HCT116 (cell line): ENCODE data around the gene RPL29. TPM values are rescaled to one million over a fixed set of nuclear protein-coding genes. Genes with fewer than 3 reads are reported as not detected.
A peak's percentile ranks its signal among the peaks of the same experiment; 100 is the strongest.

Experiments
- ATAC-seq: fragments of 200-7000 bp; cut with Tn5 transposase; 2 replicates; pipeline ENCODE4 v1.9.1; 2020; ENCODE audit warnings: mild to moderate bottlenecking, moderate library complexity
- BruUV-seq: library from RNA; stranded (reverse); fragments of 400-500 nt; replicated peaks from 2 replicates; lab custom pipeline; 2021; lab: Mats Ljungman, UMichigan
- CTCF ChIA-PET: fragments of 300-600 bp; sonication (Branson Sonifier 250); formaldehyde crosslinking; loops from one replicate; lab custom pipeline; 2021; ENCODE audit warnings: antibody characterized with exemption; lab: Charles Lee
- POLR2A ChIA-PET: fragments of 300-600, 350-600 bp; sonication (Branson Sonifier 250); formaldehyde crosslinking; loops from one replicate; lab custom pipeline; 2021; ENCODE audit warnings: antibody characterized with exemption; lab: Charles Lee
- RAD21 ChIA-PET, 2 experiments: fragments of 300-600 bp; sonication (Branson Sonifier 250); formaldehyde crosslinking; loops; one replicate each; lab custom pipeline; 2023; ENCODE audit warnings: low total read pairs in 2 of 2; ENCODE audit not compliant: uncharacterized antibody in 2 of 2, unreplicated experiment in 2 of 2, low non-redundant PET in 1 of 2; lab: Charles Lee
- DNase-seq: peaks from one replicate; pipeline ENCODE4 v3.0.0-alpha.2; 2010; ENCODE audit warnings: low read depth, low spot score
- H2AFZ ChIP-seq: fragments of 200-600 bp; shearing (Covaris generic), sonication (generic); 2 replicates; pipeline ENCODE4 v1.6.1; 2017; ENCODE audit warnings: low read depth, mixed run types, mixed read lengths, antibody characterized with exemption, low read length; ENCODE audit not compliant: poor library complexity, severe bottlenecking
- H3K27ac ChIP-seq: 2 replicates; pipeline ENCODE4 v1.5.1; 2012; ENCODE audit warnings: low read depth, low read length
- H3K27me3 ChIP-seq: fragments of 200-600 bp; sonication (generic); 2 replicates; pipeline ENCODE4 v1.6.1; 2016; ENCODE audit warnings: mixed run types, low read length, mixed read lengths; ENCODE audit not compliant: insufficient read depth
- H3K36me3 ChIP-seq, 2 experiments: fragments of 200-500 bp in 1 of 2; fragments of 200-600 bp in 1 of 2; sonication (Bioruptor generic) in 1 of 2; sonication (generic) in 1 of 2; 2 replicates each; pipeline versions ENCODE4 v1.5.1 to v1.6.1; 2014 to 2016; ENCODE audit warnings: low read length in 2 of 2, inconsistent platforms in 1 of 2, mixed read lengths in 1 of 2, mixed run types in 1 of 2; ENCODE audit not compliant: insufficient read depth in 2 of 2, control insufficient read depth in 1 of 2
- H3K4me1 ChIP-seq, 2 experiments: fragments of 200-600 bp in 1 of 2; sonication (generic) in 1 of 2; 2 replicates each; pipeline versions ENCODE4 v1.5.1 to v1.6.1; 2012 to 2017; ENCODE audit warnings: low read length in 2 of 2, inconsistent platforms in 1 of 2, mild to moderate bottlenecking in 1 of 2, mixed read lengths in 1 of 2, mixed run types in 1 of 2, moderate library complexity in 1 of 2; ENCODE audit not compliant: insufficient read depth in 2 of 2, control insufficient read depth in 1 of 2
- H3K4me2 ChIP-seq: fragments of 200-600 bp; sonication (generic); 2 replicates; pipeline ENCODE4 v1.6.1; 2017; ENCODE audit warnings: mixed run types, low read length, mixed read lengths
- H3K4me3 ChIP-seq, 2 experiments: fragments of 200-600 bp in 1 of 2; sonication (generic) in 1 of 2; replicated peaks in 1 of 2; 2 replicates each; pipeline ENCODE4 v1.5.1; 2011 to 2016; ENCODE audit warnings: low read length in 2 of 2, control low read depth in 1 of 2, low read depth in 1 of 2, mild to moderate bottlenecking in 1 of 2, mixed read lengths in 1 of 2, mixed run types in 1 of 2
- H3K79me2 ChIP-seq: fragments of 200-600 bp; sonication (generic); 2 replicates; pipeline ENCODE4 v1.6.1; 2017; ENCODE audit warnings: mild to moderate bottlenecking, mixed run types, low read length, moderate library complexity, mixed read lengths; ENCODE audit not compliant: insufficient read depth
- H3K9ac ChIP-seq: fragments of 200-600 bp; sonication (generic); 2 replicates; pipeline ENCODE4 v1.6.1; 2016; ENCODE audit warnings: low read length, mixed read lengths
- H3K9me2 ChIP-seq: fragments of 200-600 bp; sonication (generic), shearing (Covaris generic); 2 replicates; pipeline ENCODE4 v1.6.1; 2017; ENCODE audit warnings: mixed run types, mild to moderate bottlenecking, moderate library complexity; ENCODE audit not compliant: insufficient read depth
- H3K9me3 ChIP-seq, 2 experiments: fragments of 200-500 bp in 1 of 2; fragments of 200-600 bp in 1 of 2; sonication (Bioruptor generic) in 1 of 2; sonication (generic) in 1 of 2; 2 replicates each; pipeline ENCODE4 v1.6.1; 2014 to 2017; ENCODE audit warnings: low read length in 2 of 2, mixed read lengths in 2 of 2, inconsistent platforms in 1 of 2, low read depth in 1 of 2, mild to moderate bottlenecking in 1 of 2, mixed run types in 1 of 2, moderate library complexity in 1 of 2; ENCODE audit not compliant: control insufficient read depth in 1 of 2, insufficient read depth in 1 of 2
- H4K20me1 ChIP-seq: fragments of 200-600 bp; sonication (generic), shearing (Covaris generic); 2 replicates; pipeline ENCODE4 v1.6.1; 2017; ENCODE audit warnings: mixed run types, mild to moderate bottlenecking, moderate library complexity; ENCODE audit not compliant: insufficient read depth
- CBX3 ChIP-seq: IDR thresholded peaks from 2 replicates; pipeline ENCODE4 v1.6.1; 2012; ENCODE audit warnings: low read depth
- CEBPB ChIP-seq: IDR thresholded peaks from 2 replicates; pipeline ENCODE4 v1.6.1; 2012; ENCODE audit warnings: low read depth
- EGR1 ChIP-seq: IDR thresholded peaks from 2 replicates; pipeline ENCODE4 v1.6.1; 2012; ENCODE audit warnings: low read depth
- ELF1 ChIP-seq: IDR thresholded peaks from 2 replicates; pipeline ENCODE4 v1.6.1; 2012; ENCODE audit warnings: low read depth, borderline replicate concordance
- EZH2 ChIP-seq: fragments of 200-600 bp; sonication (generic); IDR thresholded peaks from 2 replicates; pipeline ENCODE4 v1.6.1; 2017; ENCODE audit warnings: antibody characterized with exemption, mixed run types
- EZH2phosphoT487 ChIP-seq: fragments of 200-600 bp; IDR thresholded peaks from 2 replicates; pipeline ENCODE4 v1.6.1; 2018; ENCODE audit warnings: antibody characterized with exemption, borderline replicate concordance
- FOSL1 ChIP-seq: IDR thresholded peaks from 2 replicates; pipeline ENCODE4 v1.6.1; 2012; ENCODE audit warnings: low read depth
- JUND ChIP-seq: IDR thresholded peaks from 2 replicates; pipeline ENCODE4 v1.6.1; 2012
- POLR2A ChIP-seq: IDR thresholded peaks from 2 replicates; pipeline ENCODE4 v1.7.0; 2011; ENCODE audit warnings: borderline replicate concordance; ENCODE audit not compliant: insufficient read depth, insufficient read length; ENCODE audit errors: extremely low read depth
- RAD21 ChIP-seq: IDR thresholded peaks from 2 replicates; pipeline ENCODE4 v1.6.1; 2012; ENCODE audit warnings: low read depth, mild to moderate bottlenecking
- SRF ChIP-seq: IDR thresholded peaks from 2 replicates; pipeline ENCODE4 v1.6.1; 2012; ENCODE audit warnings: low read depth
- TCF7L2 ChIP-seq: IDR thresholded peaks from 2 replicates; pipeline ENCODE4 v1.7.0; 2011; ENCODE audit warnings: borderline replicate concordance, inconsistent platforms; ENCODE audit not compliant: insufficient read depth, insufficient read length; ENCODE audit errors: extremely low read depth
- YY1 ChIP-seq: IDR thresholded peaks from 2 replicates; pipeline ENCODE4 v1.6.1; 2011; ENCODE audit warnings: low read length, low read depth, moderate library complexity, mild to moderate bottlenecking; ENCODE audit not compliant: insufficient replicate concordance; ENCODE audit errors: extremely low read depth
- ZFX ChIP-seq: fragments of 450-650 bp; IDR thresholded peaks from 2 replicates; pipeline ENCODE4 v1.6.1; 2017
- intact Hi-C: fragments of 100-400 bp; cut with micrococcal nuclease; formaldehyde crosslinking; loops from 2 replicates; pipeline ENCODE4 v1.10.0; 2022
- total RNA-seq: library from RNA; stranded (reverse); gene quantifications from one replicate; pipeline ENCODE4 v1.2.1, GENCODE V29; 2021; ENCODE audit not compliant: unreplicated experiment
- TF ChIP-seq, protein P1 (sequence below): IDR thresholded peaks from 2 replicates; pipeline ENCODE4 v1.6.1; 2012; ENCODE audit warnings: low read depth
- TF ChIP-seq, protein P2 (sequence below), 3 experiments: fragments of 200-600 bp in 1 of 3; sonication (generic) in 1 of 3; IDR thresholded peaks in 2 of 3; conservative IDR thresholded peaks in 1 of 3; 2 replicates each; pipeline ENCODE4 v1.5.1; 2012 to 2017; ENCODE audit warnings: low read depth in 2 of 3, low read length in 2 of 3, antibody characterized with exemption in 1 of 3, borderline replicate concordance in 1 of 3, control low read depth in 1 of 3, mild to moderate bottlenecking in 1 of 3, mixed read lengths in 1 of 3, mixed run types in 1 of 3, moderate library complexity in 1 of 3; ENCODE audit not compliant: insufficient read depth in 1 of 3
- TF ChIP-seq, protein P3 (sequence below): IDR thresholded peaks from 2 replicates; pipeline ENCODE4 v1.6.1; 2012

RPL29 gene
- total RNA-seq, 1 experiment from 2014 or later: 1,880 TPM

DNA sequence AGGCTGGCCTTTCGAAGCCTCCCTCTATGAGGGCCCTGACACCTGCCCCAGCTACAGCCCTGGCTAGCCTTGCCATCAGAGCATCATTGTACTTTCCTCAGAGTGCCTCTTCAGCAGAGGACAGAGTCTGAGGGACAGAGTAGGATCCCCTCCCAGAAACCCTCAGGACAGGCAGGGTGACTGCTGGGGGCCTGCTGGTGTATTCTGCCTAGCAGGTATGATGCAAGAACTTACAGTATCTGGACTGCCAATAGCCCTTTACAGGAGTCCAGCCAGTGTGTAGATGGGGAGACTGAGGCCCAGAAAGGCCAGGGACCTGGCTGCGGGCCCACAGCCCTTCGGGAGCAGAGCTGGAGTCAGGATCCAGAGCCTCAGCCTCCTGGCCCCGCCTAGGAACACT is 41.6 kb upstream of the RPL29 start (continued):
- TF ChIP-seq EZH2phosphoT487: no peak
- no peak for TF ChIP-seq CBX3

DNA sequence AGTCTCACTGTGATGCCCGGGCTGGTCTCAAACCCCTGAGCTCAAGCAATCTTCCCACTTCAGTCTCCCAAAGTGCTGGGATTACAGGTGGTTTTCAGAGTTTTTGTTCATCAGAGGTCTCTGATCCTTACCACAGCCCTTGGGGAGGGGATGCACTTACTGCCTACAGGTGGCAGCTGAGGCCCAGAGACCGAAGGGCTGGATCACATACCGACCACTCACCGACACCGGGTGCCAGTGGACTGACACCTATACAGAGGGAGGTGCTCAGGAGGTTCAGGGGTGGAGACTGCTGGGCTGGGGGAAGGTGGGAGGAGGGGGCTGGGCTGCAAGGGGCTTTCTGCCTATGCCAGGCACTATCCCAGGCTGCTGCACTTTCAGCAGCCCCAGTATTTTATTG is 41.1 kb upstream of the RPL29 start:
- H3K36me3 ChIP-seq: no peaks in the 10 kb centered on the region
- ChIA-PET RAD21 (no interaction called here), CTCF (interaction anchor here (1.0 to 2.3 kb wide), 2 partner anchors 10 to 86 kb away, joined by 5 to 7 read pairs; no protein-coding TSS in a partner anchor), POLR2A (interaction anchor here (0.6 to 1.2 kb wide), 2 partner anchors 9 kb away, joined by 3 to 4 read pairs; no protein-coding TSS in a partner anchor)
- TF ChIP-seq POLR2A: no peak
- TF ChIP-seq ZFX: no peak
- no peak for TF ChIP-seq EZH2
- TF ChIP-seq, protein P1, sequence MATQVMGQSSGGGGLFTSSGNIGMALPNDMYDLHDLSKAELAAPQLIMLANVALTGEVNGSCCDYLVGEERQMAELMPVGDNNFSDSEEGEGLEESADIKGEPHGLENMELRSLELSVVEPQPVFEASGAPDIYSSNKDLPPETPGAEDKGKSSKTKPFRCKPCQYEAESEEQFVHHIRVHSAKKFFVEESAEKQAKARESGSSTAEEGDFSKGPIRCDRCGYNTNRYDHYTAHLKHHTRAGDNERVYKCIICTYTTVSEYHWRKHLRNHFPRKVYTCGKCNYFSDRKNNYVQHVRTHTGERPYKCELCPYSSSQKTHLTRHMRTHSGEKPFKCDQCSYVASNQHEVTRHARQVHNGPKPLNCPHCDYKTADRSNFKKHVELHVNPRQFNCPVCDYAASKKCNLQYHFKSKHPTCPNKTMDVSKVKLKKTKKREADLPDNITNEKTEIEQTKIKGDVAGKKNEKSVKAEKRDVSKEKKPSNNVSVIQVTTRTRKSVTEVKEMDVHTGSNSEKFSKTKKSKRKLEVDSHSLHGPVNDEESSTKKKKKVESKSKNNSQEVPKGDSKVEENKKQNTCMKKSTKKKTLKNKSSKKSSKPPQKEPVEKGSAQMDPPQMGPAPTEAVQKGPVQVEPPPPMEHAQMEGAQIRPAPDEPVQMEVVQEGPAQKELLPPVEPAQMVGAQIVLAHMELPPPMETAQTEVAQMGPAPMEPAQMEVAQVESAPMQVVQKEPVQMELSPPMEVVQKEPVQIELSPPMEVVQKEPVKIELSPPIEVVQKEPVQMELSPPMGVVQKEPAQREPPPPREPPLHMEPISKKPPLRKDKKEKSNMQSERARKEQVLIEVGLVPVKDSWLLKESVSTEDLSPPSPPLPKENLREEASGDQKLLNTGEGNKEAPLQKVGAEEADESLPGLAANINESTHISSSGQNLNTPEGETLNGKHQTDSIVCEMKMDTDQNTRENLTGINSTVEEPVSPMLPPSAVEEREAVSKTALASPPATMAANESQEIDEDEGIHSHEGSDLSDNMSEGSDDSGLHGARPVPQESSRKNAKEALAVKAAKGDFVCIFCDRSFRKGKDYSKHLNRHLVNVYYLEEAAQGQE: no peak
- TF ChIP-seq RAD21: no peak
- no peak for TF ChIP-seq JUND
- TF ChIP-seq, protein P2, sequence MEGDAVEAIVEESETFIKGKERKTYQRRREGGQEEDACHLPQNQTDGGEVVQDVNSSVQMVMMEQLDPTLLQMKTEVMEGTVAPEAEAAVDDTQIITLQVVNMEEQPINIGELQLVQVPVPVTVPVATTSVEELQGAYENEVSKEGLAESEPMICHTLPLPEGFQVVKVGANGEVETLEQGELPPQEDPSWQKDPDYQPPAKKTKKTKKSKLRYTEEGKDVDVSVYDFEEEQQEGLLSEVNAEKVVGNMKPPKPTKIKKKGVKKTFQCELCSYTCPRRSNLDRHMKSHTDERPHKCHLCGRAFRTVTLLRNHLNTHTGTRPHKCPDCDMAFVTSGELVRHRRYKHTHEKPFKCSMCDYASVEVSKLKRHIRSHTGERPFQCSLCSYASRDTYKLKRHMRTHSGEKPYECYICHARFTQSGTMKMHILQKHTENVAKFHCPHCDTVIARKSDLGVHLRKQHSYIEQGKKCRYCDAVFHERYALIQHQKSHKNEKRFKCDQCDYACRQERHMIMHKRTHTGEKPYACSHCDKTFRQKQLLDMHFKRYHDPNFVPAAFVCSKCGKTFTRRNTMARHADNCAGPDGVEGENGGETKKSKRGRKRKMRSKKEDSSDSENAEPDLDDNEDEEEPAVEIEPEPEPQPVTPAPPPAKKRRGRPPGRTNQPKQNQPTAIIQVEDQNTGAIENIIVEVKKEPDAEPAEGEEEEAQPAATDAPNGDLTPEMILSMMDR (IDR thresholded peaks at IDR 0.05 in 2 of 3, conservative IDR thresholded peaks at IDR 0.05 in 1 of 3; ENCODE audit: borderline replicate concordance in 1 of 3, insufficient read depth in 1 of 3, low read depth in 2 of 3, low read length in 2 of 3): no peak
- TF ChIP-seq CEBPB: no peak
- TF ChIP-seq TCF7L2: no peak
- no peak for TF ChIP-seq ELF1
- TF ChIP-seq SRF: no peak
- TF ChIP-seq YY1: no peak
- TF ChIP-seq EGR1: no peak
- no peak for TF ChIP-seq FOSL1
- TF ChIP-seq, protein P3, sequence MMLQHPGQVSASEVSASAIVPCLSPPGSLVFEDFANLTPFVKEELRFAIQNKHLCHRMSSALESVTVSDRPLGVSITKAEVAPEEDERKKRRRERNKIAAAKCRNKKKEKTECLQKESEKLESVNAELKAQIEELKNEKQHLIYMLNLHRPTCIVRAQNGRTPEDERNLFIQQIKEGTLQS: no peak
- H3K79me2 ChIP-seq: no peaks in the 10 kb centered on the region
- no peaks in the 10 kb centered on the region for H3K9me3 ChIP-seq
- H3K9ac ChIP-seq: no peak overlapping the region
- no peaks in the 10 kb centered on the region for H4K20me1 ChIP-seq
- peak; percentile 46 for ATAC-seq
- H3K27me3 ChIP-seq: no peaks in the 10 kb centered on the region
- H2AFZ ChIP-seq: no peak overlapping the region
- DNase-seq: no peak
- no peak overlapping the region for H3K4me2 ChIP-seq
- peaks cover 0 to 11% of the 10 kb centered on the region in 2 experiments; a peak in 1 of 4 replicates for H3K4me1 ChIP-seq
- no TSS peak for BruUV-seq
- intact Hi-C loops: no loop called here
- no peak overlapping the region for H3K4me3 ChIP-seq
- no peak overlapping the region for H3K27ac ChIP-seq
- no peaks in the 10 kb centered on the region for H3K9me2 ChIP-seq
